IMR-90 (cell line): ENCODE results near the gene MKKS. TPM values are rescaled to one million over a fixed set of nuclear protein-coding genes. Genes with fewer than 3 reads are reported as not detected.

Source experiments
- ATAC-seq: fragments of 200-7000 bp; cut with Tn5 transposase; 2 replicates; pipeline ENCODE4 v1.9.1; 2020; ENCODE audit warnings: low read depth, mild to moderate bottlenecking, moderate library complexity
- BruUV-seq: library from RNA; stranded (reverse); fragments of 400-500 nt; replicated peaks from 2 replicates; lab custom pipeline; 2021; lab: Mats Ljungman, UMichigan
- CTCF ChIA-PET: fragments of 300-600 bp; formaldehyde crosslinking; extraction: SDS; loops from one replicate; lab custom pipeline; 2021; ENCODE audit warnings: antibody characterized with exemption; lab: Yijun Ruan, JAX
- POLR2A ChIA-PET: fragments of 300-600 bp; sonication (Branson Sonifier 250); formaldehyde crosslinking; loops from one replicate; lab custom pipeline; 2022; ENCODE audit warnings: antibody characterized with exemption; ENCODE audit not compliant: unreplicated experiment; lab: Charles Lee
- DNase-seq: peaks from one replicate; pipeline ENCODE4 v3.0.0; 2013
- H2AFZ ChIP-seq: replicated peaks from 2 replicates; pipeline ENCODE3; 2013; ENCODE audit warnings: low read length, mild to moderate bottlenecking; ENCODE audit not compliant: poor library complexity
- H2AK5ac ChIP-seq: 2 replicates; pipeline ENCODE4 v1.6.1; 2013; ENCODE audit warnings: low read depth, low read length, inconsistent platforms
- H2AK9ac ChIP-seq: replicated peaks from 2 replicates; pipeline ENCODE3; 2013; ENCODE audit warnings: mild to moderate bottlenecking, low read depth, low read length, moderate library complexity; ENCODE audit not compliant: poor library complexity
- H2BK120ac ChIP-seq: 2 replicates; pipeline ENCODE4 v1.6.1; 2013; ENCODE audit warnings: low read depth, low read length, inconsistent platforms
- H2BK15ac ChIP-seq: 3 replicates; pipeline ENCODE4 v1.6.1; 2013; ENCODE audit warnings: low read depth, low read length, inconsistent platforms
- H2BK20ac ChIP-seq: 2 replicates; pipeline ENCODE4 v1.6.1; 2013; ENCODE audit warnings: low read depth, mild to moderate bottlenecking, inconsistent platforms, low read length, moderate library complexity
- H2BK5ac ChIP-seq: 2 replicates; pipeline ENCODE4 v1.6.1; 2013; ENCODE audit warnings: mild to moderate bottlenecking, low read depth, low read length, inconsistent platforms; ENCODE audit not compliant: poor library complexity, severe bottlenecking
- H3K14ac ChIP-seq: replicated peaks from 2 replicates; pipeline ENCODE4 v1.6.1; 2013; ENCODE audit warnings: low read depth, low read length, inconsistent platforms
- H3K18ac ChIP-seq: 2 replicates; pipeline ENCODE4 v1.6.1; 2013; ENCODE audit warnings: low read depth, low read length, control low read depth
- H3K23ac ChIP-seq: 2 replicates; pipeline ENCODE4 v1.6.1; 2013; ENCODE audit warnings: low read depth, low read length, inconsistent platforms
- H3K27ac ChIP-seq: 2 replicates; pipeline ENCODE4 v1.5.1; 2013; ENCODE audit warnings: mild to moderate bottlenecking, control low read depth, low read length; ENCODE audit not compliant: insufficient read depth
- H3K27me3 ChIP-seq: 2 replicates; pipeline ENCODE4 v1.6.1; 2013; ENCODE audit warnings: low read length; ENCODE audit not compliant: control insufficient read depth, insufficient read depth
- H3K36me3 ChIP-seq: 2 replicates; pipeline ENCODE4 v1.6.1; 2013; ENCODE audit warnings: low read length, mixed read lengths; ENCODE audit not compliant: control insufficient read depth, insufficient read depth
- H3K4ac ChIP-seq: 2 replicates; pipeline ENCODE4 v1.6.1; 2013; ENCODE audit warnings: low read depth, low read length, inconsistent platforms
- H3K4me1 ChIP-seq: 2 replicates; pipeline ENCODE4 v1.6.1; 2013; ENCODE audit warnings: low read length, mixed read lengths; ENCODE audit not compliant: control insufficient read depth, insufficient read depth
- H3K4me2 ChIP-seq: 2 replicates; pipeline ENCODE4 v1.6.1; 2013; ENCODE audit warnings: low read depth, mild to moderate bottlenecking, control low read depth, low read length, moderate library complexity
- H3K4me3 ChIP-seq: 2 replicates; pipeline ENCODE4 v1.5.1; 2013; ENCODE audit warnings: low read depth, mild to moderate bottlenecking, control low read depth, low read length, moderate library complexity; ENCODE audit not compliant: insufficient read depth
- H3K56ac ChIP-seq: 2 replicates; pipeline ENCODE4 v1.6.1; 2013; ENCODE audit warnings: low read length, inconsistent platforms; ENCODE audit not compliant: insufficient read depth; ENCODE audit errors: extremely low read depth
- H3K79me1 ChIP-seq, 2 experiments: 2 replicates each; pipeline ENCODE4 v1.6.1; 2013; ENCODE audit warnings: low read length in 2 of 2, inconsistent platforms in 1 of 2, low read depth in 1 of 2
- H3K9ac ChIP-seq: 2 replicates; pipeline ENCODE4 v1.6.1; 2013; ENCODE audit warnings: low read depth, low read length, control low read depth
- H3K9me1 ChIP-seq: 2 replicates; pipeline ENCODE4 v1.6.1; 2013; ENCODE audit warnings: low read length, inconsistent platforms; ENCODE audit not compliant: insufficient read depth
- H3K9me3 ChIP-seq: 2 replicates; pipeline ENCODE4 v1.6.1; 2013; ENCODE audit warnings: low read length; ENCODE audit not compliant: control insufficient read depth, insufficient read depth
- H4K20me1 ChIP-seq: 2 replicates; pipeline ENCODE4 v1.6.1; 2013; ENCODE audit warnings: low read length, inconsistent platforms; ENCODE audit not compliant: insufficient read depth
- H4K5ac ChIP-seq: 2 replicates; pipeline ENCODE4 v1.6.1; 2013; ENCODE audit warnings: mild to moderate bottlenecking, low read depth, low read length, control low read depth
- H4K8ac ChIP-seq, 2 experiments: 2 replicates each; pipeline ENCODE4 v1.6.1; 2013; ENCODE audit warnings: low read depth in 2 of 2, low read length in 2 of 2, control low read depth in 1 of 2, inconsistent platforms in 1 of 2
- H4K91ac ChIP-seq: 2 replicates; pipeline ENCODE4 v1.6.1; 2013; ENCODE audit warnings: low read depth, low read length, inconsistent platforms; ENCODE audit not compliant: insufficient read depth
- CHD1 ChIP-seq: IDR thresholded peaks from 2 replicates; pipeline ENCODE4 v1.6.1; 2012; ENCODE audit warnings: low read depth, low read length, improper control_type of control experiment
- FOS ChIP-seq: fragments of 150-350 bp; IDR thresholded peaks from 2 replicates; pipeline ENCODE4 v1.6.1; 2016; ENCODE audit warnings: low read depth, low read length
- MAFK ChIP-seq: IDR thresholded peaks from 2 replicates; pipeline ENCODE4 v1.6.1; 2012; ENCODE audit warnings: low read depth, low read length, improper control_type of control experiment
- POLR2A ChIP-seq: IDR thresholded peaks from 2 replicates; pipeline ENCODE4 v1.6.1; 2012; ENCODE audit warnings: mild to moderate bottlenecking, low read depth, low read length
- WGBS, 2 experiments: methylation state at CpG; one replicate each; pipeline versions ENCODE4 v1.1.5 to v1.1.7; 2013; ENCODE audit warnings: missing lambda C conversion rate in 2 of 2; ENCODE audit not compliant: insufficient read length in 1 of 2; ENCODE audit errors: extremely low coverage in 2 of 2; 5-methylcytosine and 5-hydroxymethylcytosine counted together
- dilution Hi-C: fragments of 300-500 bp; cut with HindIII; formaldehyde crosslinking; loops from one replicate; pipeline ENCODE4 v1.14.3; 2018; ENCODE audit warnings: low sequenced_read_pairs; ENCODE audit not compliant: unreplicated experiment
- in situ Hi-C: fragments of 300-500 bp; cut with MboI; formaldehyde crosslinking; loops from 3 replicates; pipeline ENCODE4 v1.14.3; 2019; ENCODE audit warnings: low sequenced_read_pairs, inconsistent platforms, mixed read lengths
- intact Hi-C: fragments of 100-400 bp; cut with micrococcal nuclease; formaldehyde crosslinking; loops from 2 replicates; pipeline ENCODE4 v1.10.0; 2022
- polyA plus RNA-seq, 3 experiments: library from polyadenylated mRNA; depleted of rRNA; stranded (reverse); fragments of >200 nt; gene quantifications; 2 replicates each; pipeline ENCODE4 v1.2.3, GENCODE V29; 2012; ENCODE audit warnings: low replicate concordance in 1 of 3
- total RNA-seq: library from RNA; depleted of rRNA; stranded (reverse); fragments of >200 nt; gene quantifications from 2 replicates; pipeline ENCODE4 v1.2.3, GENCODE V29; 2012
- TF ChIP-seq, protein P1 (sequence below): fragments of 150-350 bp; IDR thresholded peaks from 2 replicates; pipeline ENCODE4 v1.6.1; 2016; ENCODE audit warnings: low read depth, mild to moderate bottlenecking, low read length, moderate library complexity, borderline replicate concordance
- TF ChIP-seq, protein P2 (sequence below): fragments of 150-350 bp; IDR thresholded peaks from 2 replicates; pipeline ENCODE4 v1.6.1; 2017; ENCODE audit warnings: mild to moderate bottlenecking, antibody characterized with exemption, low read length, low read depth

Gene MKKS
- total and polyA plus RNA-seq, 2 of the 4 experiments (the other 2 are of a cell fraction): 6.9 to 7.5 TPM

DNA sequence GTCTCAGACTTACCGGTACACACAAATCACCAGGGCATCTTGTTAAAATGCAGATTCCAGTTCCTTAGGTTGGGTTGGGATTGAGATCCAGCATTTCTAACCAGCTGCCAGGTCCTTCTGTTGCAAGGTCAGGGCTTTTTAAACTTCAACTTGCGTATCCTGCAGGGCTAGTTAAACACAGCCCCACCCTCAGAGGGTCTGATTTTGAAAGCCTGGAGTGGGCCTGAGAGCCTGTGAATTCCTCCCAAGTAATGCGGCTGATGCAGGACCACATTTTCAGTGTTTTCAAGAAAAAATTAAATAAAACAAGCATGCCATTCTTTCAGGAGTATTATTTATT, 65.3 kb downstream of the MKKS start:
- H3K56ac ChIP-seq: no peak overlapping the region
- H2BK120ac ChIP-seq: no peak overlapping the region
- no peak overlapping the region for H3K27ac ChIP-seq
- peaks cover 3% of the 10 kb centered on the region; the same call in 1 of the 2 replicates for H3K9me1 ChIP-seq
- no CpG with 5 or more reads among the region's 3 CpGs for WGBS, 2 experiments
- ChIA-PET CTCF (interaction anchor here (1.0 kb wide), 1 partner anchor 21 kb away, joined by 3 read pairs; no protein-coding TSS in a partner anchor), POLR2A (no interaction called here)
- H2BK5ac ChIP-seq: no peak overlapping the region
- no peak for TF ChIP-seq FOS
- no peak for TF ChIP-seq POLR2A
- TF ChIP-seq CHD1: no peak
- TF ChIP-seq, protein P1, sequence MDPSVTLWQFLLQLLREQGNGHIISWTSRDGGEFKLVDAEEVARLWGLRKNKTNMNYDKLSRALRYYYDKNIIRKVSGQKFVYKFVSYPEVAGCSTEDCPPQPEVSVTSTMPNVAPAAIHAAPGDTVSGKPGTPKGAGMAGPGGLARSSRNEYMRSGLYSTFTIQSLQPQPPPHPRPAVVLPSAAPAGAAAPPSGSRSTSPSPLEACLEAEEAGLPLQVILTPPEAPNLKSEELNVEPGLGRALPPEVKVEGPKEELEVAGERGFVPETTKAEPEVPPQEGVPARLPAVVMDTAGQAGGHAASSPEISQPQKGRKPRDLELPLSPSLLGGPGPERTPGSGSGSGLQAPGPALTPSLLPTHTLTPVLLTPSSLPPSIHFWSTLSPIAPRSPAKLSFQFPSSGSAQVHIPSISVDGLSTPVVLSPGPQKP: no peak
- TF ChIP-seq, protein P2, sequence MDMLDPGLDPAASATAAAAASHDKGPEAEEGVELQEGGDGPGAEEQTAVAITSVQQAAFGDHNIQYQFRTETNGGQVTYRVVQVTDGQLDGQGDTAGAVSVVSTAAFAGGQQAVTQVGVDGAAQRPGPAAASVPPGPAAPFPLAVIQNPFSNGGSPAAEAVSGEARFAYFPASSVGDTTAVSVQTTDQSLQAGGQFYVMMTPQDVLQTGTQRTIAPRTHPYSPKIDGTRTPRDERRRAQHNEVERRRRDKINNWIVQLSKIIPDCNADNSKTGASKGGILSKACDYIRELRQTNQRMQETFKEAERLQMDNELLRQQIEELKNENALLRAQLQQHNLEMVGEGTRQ: no peak
- TF ChIP-seq MAFK: no peak
- no peak overlapping the region for H2AFZ ChIP-seq
- no peak overlapping the region for H3K23ac ChIP-seq
- no peak overlapping the region for H3K14ac ChIP-seq
- H4K5ac ChIP-seq: no peak overlapping the region
- H2AK9ac ChIP-seq: no peak overlapping the region
- no peak overlapping the region for H3K4ac ChIP-seq
- dilution Hi-C loops: no loop called here
- no peak overlapping the region for H2AK5ac ChIP-seq
- ATAC-seq (no peak), DNase-seq (no peak)
- no peak overlapping the region for H3K18ac ChIP-seq
- intact Hi-C loops: no loop called here
- no peak overlapping the region for H4K91ac ChIP-seq
- H3K9ac ChIP-seq: no peak overlapping the region
- H3K9me3 ChIP-seq: no peaks in the 10 kb centered on the region
- H4K8ac ChIP-seq: no peak overlapping the region
- no TSS peak for BruUV-seq
- no peaks in the 10 kb centered on the region for H3K36me3 ChIP-seq
- H4K20me1 ChIP-seq: no peaks in the 10 kb centered on the region
- in situ Hi-C loops: no loop called here
- H2BK15ac ChIP-seq: no peak overlapping the region
- H3K27me3 ChIP-seq: no peaks in the 10 kb centered on the region
- H3K4me1 ChIP-seq: peaks cover 6% of the 10 kb centered on the region
- no peaks in the 10 kb centered on the region; a peak in 1 of 4 replicates for H3K79me1 ChIP-seq
- H2BK20ac ChIP-seq: no peak overlapping the region; the same call in 1 of the 2 replicates
- no peak overlapping the region for H3K4me3 ChIP-seq
- H3K4me2 ChIP-seq: no peak overlapping the region
